Hematopoietic multipotent progenitor cell (in vitro differentiated cells): ENCODE measurements around the gene KCNH2. TPM values are rescaled to one million over a fixed set of nuclear protein-coding genes. Genes with fewer than 3 reads are reported as not detected.

ENCODE experiments used
- DNase-seq, 3 donors: peaks; one replicate each; pipeline ENCODE4 v3.0.0-alpha.2; 2011 to 2015; ENCODE audit warnings: low read depth in 2 of 3, low spot score in 2 of 3
- total RNA-seq: library from RNA; depleted of rRNA; stranded (reverse); fragments of >200 nt; gene quantifications from one replicate; pipeline ENCODE4 v1.2.3, GENCODE V29; 2012

KCNH2 gene
- total RNA-seq, 1 donor = 53.9 TPM

- DNase-seq = no peak
Observed at GRCh38 chr7:150951181-150951520, 27.0 kb downstream of the KCNH2 start.

- DNase-seq = no peak
Observed at GRCh38 chr7:150950496-150951180, 27.5 kb downstream of the KCNH2 start.

GRCh38 chr7:150949971-150950491 is 28.1 kb downstream of the KCNH2 start:
- no peak for DNase-seq

- no peak for DNase-seq
Observed at GRCh38 chr7:150949564-150949963, 28.6 kb downstream of the KCNH2 start.

GRCh38 chr7:150948791-150949251 is 29.3 kb downstream of the KCNH2 start:
- no peak for DNase-seq

GRCh38 chr7:150947761-150948651 is 30.1 kb downstream of the KCNH2 start:
- DNase-seq = no peak

- DNase-seq = no peak
Observed at GRCh38 chr7:150947241-150947745, 30.8 kb downstream of the KCNH2 start.

GRCh38 chr7:150946421-150947240 is 31.5 kb downstream of the KCNH2 start:
- no peak for DNase-seq

GRCh38 chr7:150945853-150946420 is 32.2 kb downstream of the KCNH2 start:
- DNase-seq = no peak

GRCh38 chr7:150945171-150945852 is 32.8 kb downstream of the KCNH2 start:
- DNase-seq = no peak

GRCh38 chr7:150944066-150945042 is 33.8 kb downstream of the KCNH2 start:
- DNase-seq = no peak

GRCh38 chr7:150943453-150943814 is 34.7 kb downstream of the KCNH2 start:
- no peak for DNase-seq

- DNase-seq = no peak
Observed at GRCh38 chr7:150942591-150943452, 35.3 kb downstream of the KCNH2 start.

- peak in 2 of 3 donors; percentile 67 to 81 for DNase-seq
Observed at GRCh38 chr7:150942001-150942590, 36.0 kb downstream of the KCNH2 start.

GRCh38 chr7:150941351-150942000 is 36.6 kb downstream of the KCNH2 start:
- DNase-seq = no peak

GRCh38 chr7:150940431-150941102 is 37.6 kb downstream of the KCNH2 start:
- DNase-seq = no peak
